K562 (cell line): ENCODE results near the gene KRT77. TPM values are rescaled to one million over a fixed set of nuclear protein-coding genes. Genes with fewer than 3 reads are reported as not detected.

Experiments
- ATAC-seq: fragments of 200-7000 bp; cut with Tn5 transposase; 3 replicates; pipeline ENCODE4 v1.9.1; 2020; ENCODE audit warnings: moderate library complexity
- BruUV-seq: library from RNA; stranded (reverse); fragments of 400-500 nt; replicated peaks from 2 replicates; lab custom pipeline; 2021; lab: Mats Ljungman, UMichigan
- CTCF ChIA-PET: fragments of 300-600 bp; formaldehyde crosslinking; extraction: SDS; loops from one replicate; lab custom pipeline; 2021; ENCODE audit warnings: low intra/inter-chr PET ratio; lab: Yijun Ruan, JAX
- POLR2A ChIA-PET: fragments of 300-600, 350-650 bp; sonication (Branson Sonifier 250); formaldehyde crosslinking; extraction: SDS; loops from one replicate; lab custom pipeline; 2021; ENCODE audit warnings: antibody characterized with exemption, inconsistent platforms; lab: Yijun Ruan, JAX
- DNase-seq, 4 experiments: peaks; one replicate each; pipeline versions ENCODE4 v3.0.0 to v3.0.0-alpha.2; 2011 to 2018; ENCODE audit warnings: low spot score in 3 of 4, mixed read lengths in 3 of 4; ENCODE audit errors: extremely low read depth in 1 of 4
- FAIRE-seq: peaks from 2 replicates; lab custom pipeline; 2011; peaks lifted over from hg19 to GRCh38; lab: Jason Lieb, UNC
- H2AFZ ChIP-seq: 2 replicates; pipeline ENCODE4 v1.6.0; 2011; ENCODE audit warnings: low read depth, low read length, control low read depth, inconsistent platforms
- H3K27ac ChIP-seq: fragments of 200-600 bp; 3 replicates; pipeline ENCODE4 v1.8.0; 2011; ENCODE audit warnings: low read depth, mild to moderate bottlenecking, control low read depth, inconsistent platforms, low read length, moderate library complexity, mixed read lengths; ENCODE audit errors: extremely low read depth
- H3K27me3 ChIP-seq, 2 experiments: fragments of 300-600 bp in 1 of 2; 2 replicates in 1 of 2; 3 replicates in 1 of 2; pipeline versions ENCODE4 v1.6.0 to v1.8.0; 2011; ENCODE audit warnings: inconsistent platforms in 2 of 2, low read length in 2 of 2, mild to moderate bottlenecking in 1 of 2, mixed read lengths in 1 of 2, moderate library complexity in 1 of 2; ENCODE audit not compliant: control insufficient read depth in 2 of 2, insufficient read depth in 2 of 2
- H3K36me3 ChIP-seq: fragments of 300-600 bp; 3 replicates; pipeline ENCODE4 v1.8.0; 2011; ENCODE audit warnings: mild to moderate bottlenecking, low read length, inconsistent platforms; ENCODE audit not compliant: control insufficient read depth, insufficient read depth
- H3K4me1 ChIP-seq, 2 experiments: fragments of 200-600 bp in 1 of 2; replicated peaks in 1 of 2; 2 replicates in 1 of 2; 3 replicates in 1 of 2; pipeline versions ENCODE4 v1.5.1 to v1.8.0; 2011; ENCODE audit warnings: inconsistent platforms in 2 of 2, low read length in 2 of 2, mild to moderate bottlenecking in 1 of 2, mixed read lengths in 1 of 2, moderate library complexity in 1 of 2; ENCODE audit not compliant: control insufficient read depth in 2 of 2, insufficient read depth in 2 of 2
- H3K4me2 ChIP-seq: 2 replicates; pipeline ENCODE4 v1.6.1; 2011; ENCODE audit warnings: low read length, control low read depth, inconsistent platforms, mixed read lengths; ENCODE audit not compliant: insufficient read depth
- H3K4me3 ChIP-seq: fragments of 200-600 bp; sonication (generic), shearing (Covaris generic); 2 replicates; pipeline ENCODE4 v1.5.1; 2016; ENCODE audit warnings: control low read depth, inconsistent platforms
- H3K79me2 ChIP-seq: fragments of 200-600 bp; 3 replicates; pipeline ENCODE4 v1.8.0; 2011; ENCODE audit warnings: low read length, inconsistent platforms; ENCODE audit not compliant: control insufficient read depth, insufficient read depth
- H3K9ac ChIP-seq, 2 experiments: 2 replicates each; pipeline versions ENCODE4 v1.6.0 to v1.6.1; 2011; ENCODE audit warnings: low read depth in 2 of 2, low read length in 2 of 2, control low read depth in 1 of 2, inconsistent platforms in 1 of 2, mild to moderate bottlenecking in 1 of 2, mixed read lengths in 1 of 2; ENCODE audit not compliant: insufficient read depth in 1 of 2
- H3K9me1 ChIP-seq: one replicate; pipeline ENCODE4 v1.6.0; 2011; ENCODE audit warnings: inconsistent platforms, mild to moderate bottlenecking, low read length, moderate library complexity; ENCODE audit not compliant: control insufficient read depth, insufficient read depth
- H3K9me3 ChIP-seq: replicated peaks from 2 replicates; pipeline ENCODE4 v1.5.1; 2011; ENCODE audit warnings: low read depth, low read length, inconsistent platforms; ENCODE audit not compliant: control insufficient read depth, insufficient read depth
- H4K20me1 ChIP-seq: replicated peaks from 2 replicates; pipeline ENCODE4 v1.6.1; 2011; ENCODE audit warnings: low read length, inconsistent platforms, mixed read lengths; ENCODE audit not compliant: control insufficient read depth, insufficient read depth
- EP300 ChIP-seq: IDR thresholded peaks from 2 replicates; pipeline ENCODE4 v1.6.1; 2012; ENCODE audit warnings: low read length, improper control_type of control experiment
- ETV5 ChIP-seq: sonication (generic); formaldehyde crosslinking; IDR thresholded peaks from 2 replicates; pipeline ENCODE4 v1.4.0; 2020; ENCODE audit warnings: low read depth, mild to moderate bottlenecking, missing genetic modification reagents
- HSF4 ChIP-seq: fragments of 250-450 bp; sonication (Bioruptor Pico); IDR thresholded peaks from 2 replicates; pipeline ENCODE4 v2.1.2; 2022; ENCODE audit warnings: mild to moderate bottlenecking, moderate library complexity, borderline replicate concordance
- NCOR1 ChIP-seq: fragments of 450-650 bp; IDR thresholded peaks from 2 replicates; pipeline ENCODE4 v1.6.1; 2016; ENCODE audit warnings: mild to moderate bottlenecking, moderate library complexity
- RBM17 ChIP-seq: fragments of 200-400 bp; formaldehyde crosslinking; IDR thresholded peaks from 2 replicates; pipeline ENCODE4 v1.6.1; 2017; ENCODE audit warnings: low read depth, mild to moderate bottlenecking, low read length, borderline replicate concordance
- SAFB2 ChIP-seq: fragments of 200-400 bp; formaldehyde crosslinking; IDR thresholded peaks from 2 replicates; pipeline ENCODE4 v1.6.1; 2018; ENCODE audit warnings: borderline replicate concordance, low read length, low read depth, moderate library complexity; ENCODE audit not compliant: severe bottlenecking
- SNIP1 ChIP-seq: fragments of 450-650 bp; IDR thresholded peaks from 2 replicates; pipeline ENCODE4 v1.7.1; 2017; ENCODE audit warnings: low read depth, mild to moderate bottlenecking
- ZBTB17 ChIP-seq: fragments of 450-650 bp; formaldehyde crosslinking; IDR thresholded peaks from 2 replicates; pipeline ENCODE4 v1.4.0; 2020; ENCODE audit warnings: mild to moderate bottlenecking
- ZNF134 ChIP-seq: fragments of 250-450 bp; sonication (Bioruptor Pico); conservative IDR thresholded peaks from 2 replicates; pipeline ENCODE4 v1.4.0; 2020
- WGBS: fragments of 100-300 bp; shearing (Covaris generic); methylation state at CpG from one replicate; pipeline ENCODE4 v1.1.6; 2016; ENCODE audit warnings: low coverage, mixed read lengths; ENCODE audit not compliant: insufficient coverage; ENCODE audit errors: missing lambda C conversion rate; 5-methylcytosine and 5-hydroxymethylcytosine counted together
- in situ Hi-C: fragments of 300-500 bp; cut with MboI; formaldehyde crosslinking; loops from 4 replicates; pipeline ENCODE4 v1.15.0; 2018; ENCODE audit warnings: inconsistent platforms, mixed read lengths
- intact Hi-C: fragments of 100-400 bp; cut with micrococcal nuclease; formaldehyde crosslinking; loops from 2 replicates; pipeline ENCODE4 v1.14.2; 2022
- polyA plus RNA-seq, 8 experiments: library from polyadenylated mRNA; depleted of rRNA in 4 of 8; stranded (reverse) in 5 of 8; unstranded in 3 of 8; fragments of >200 nt; fragmentation: Nextera tagmentation in 2 of 8; fragmentation: Illumina TruSeq in 1 of 8; extraction: Ambion mirVana in 2 of 8; extraction: Trizol in 1 of 8; gene quantifications; 2 replicates each; pipeline versions ENCODE4 v1.2.1 to v1.2.3, GENCODE V29; 2011 to 2014; ENCODE audit warnings: inconsistent platforms in 1 of 8, missing spikeins in 1 of 8
- total RNA-seq, 7 experiments: library from RNA; depleted of rRNA in 6 of 7; stranded (reverse); fragments of >200 nt in 6 of 7; fragmentation: Illumina TruSeq in 2 of 7; extraction: Trizol in 2 of 7; gene quantifications; 2 replicates each; pipeline versions ENCODE4 v1.2.1 to v1.2.3, GENCODE V29; 2011 to 2021; ENCODE audit warnings: low replicate concordance in 1 of 7
- TF ChIP-seq, protein P1 (sequence below): sonication (generic); formaldehyde crosslinking; IDR thresholded peaks from 2 replicates; pipeline ENCODE4 v1.8.0; 2023; ENCODE audit warnings: mild to moderate bottlenecking, missing genetic modification reagents
- TF ChIP-seq, protein P2 (sequence below): fragments of 250-450 bp; sonication (Bioruptor Pico); IDR thresholded peaks from 2 replicates; pipeline ENCODE4 v1.5.0; 2021
- TF ChIP-seq, protein P3 (sequence below): fragments of 450-650 bp; formaldehyde crosslinking; IDR thresholded peaks from 2 replicates; pipeline ENCODE4 v1.4.0; 2020; ENCODE audit warnings: mild to moderate bottlenecking, moderate library complexity
- TF ChIP-seq, protein P4 (sequence below): sonication (generic); IDR thresholded peaks from 2 replicates; pipeline ENCODE4 v1.6.1; 2016
- TF ChIP-seq, protein P5 (sequence below): fragments of 450-650 bp; formaldehyde crosslinking; IDR thresholded peaks from 2 replicates; pipeline ENCODE4 v1.4.0; 2020; ENCODE audit warnings: mild to moderate bottlenecking, mixed read lengths

Gene KRT77
- total and polyA plus RNA-seq, 9 of the 15 experiments (the other 6 are each of a cell fraction or from before 2014, with no cell fraction given): not detected

DNA sequence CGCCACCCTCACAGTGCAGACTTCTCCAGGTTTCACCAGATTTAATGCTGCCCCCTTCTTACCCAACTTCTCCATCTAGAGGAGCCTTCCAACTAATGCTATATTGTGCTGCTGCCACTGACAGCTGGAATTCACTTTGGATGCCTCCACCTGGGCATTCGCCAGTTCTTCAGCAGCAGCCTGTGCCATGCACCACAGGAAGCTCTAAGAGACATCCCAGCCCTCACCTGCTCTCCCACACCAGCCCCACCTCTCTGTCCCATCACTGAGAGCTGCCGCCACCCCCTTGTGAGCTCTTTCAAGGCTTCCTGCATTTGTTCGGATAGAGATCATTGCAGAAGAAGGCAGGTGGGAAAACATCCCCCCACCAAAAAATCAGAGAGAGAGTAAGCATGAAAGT lies 46.7 kb downstream of the KRT77 start:
- ChIA-PET POLR2A (interaction anchor here (0.9 to 1.0 kb wide), 2 partner anchors 12 to 25 kb away, joined by 3 read pairs; no protein-coding TSS in a partner anchor), CTCF (interaction anchor here (0.6 kb wide), 1 partner anchor 790 kb away, joined by 6 read pairs; no protein-coding TSS in a partner anchor)
- no peak overlapping the region for H3K4me3 ChIP-seq
- H3K79me2 ChIP-seq: no peaks in the 10 kb centered on the region
- H4K20me1 ChIP-seq: no peaks in the 10 kb centered on the region
- WGBS: 79% methylated on average over 4 of the region's 4 CpGs
- no peak overlapping the region for H3K27ac ChIP-seq
- ATAC-seq (no peak), DNase-seq (no peak), FAIRE-seq (no peak)
- H2AFZ ChIP-seq: 0 out of 2 replicates have a peak overlapping the region, but pooled peaks have one; percentile 69
- in situ Hi-C loops: no loop called here
- H3K9me3 ChIP-seq: no peaks in the 10 kb centered on the region
- H3K27me3 ChIP-seq: no peaks in the 10 kb centered on the region
- no TSS peak for BruUV-seq
- no peaks in the 10 kb centered on the region for H3K9me1 ChIP-seq
- H3K4me1 ChIP-seq: peaks cover 34 to 46% of the 10 kb centered on the region in 2 experiments
- H3K9ac ChIP-seq: no peak overlapping the region
- H3K4me2 ChIP-seq: no peak overlapping the region
- TF ChIP-seq HSF4 (CRISPR knock-in tag): no peak
- TF ChIP-seq, protein P1, sequence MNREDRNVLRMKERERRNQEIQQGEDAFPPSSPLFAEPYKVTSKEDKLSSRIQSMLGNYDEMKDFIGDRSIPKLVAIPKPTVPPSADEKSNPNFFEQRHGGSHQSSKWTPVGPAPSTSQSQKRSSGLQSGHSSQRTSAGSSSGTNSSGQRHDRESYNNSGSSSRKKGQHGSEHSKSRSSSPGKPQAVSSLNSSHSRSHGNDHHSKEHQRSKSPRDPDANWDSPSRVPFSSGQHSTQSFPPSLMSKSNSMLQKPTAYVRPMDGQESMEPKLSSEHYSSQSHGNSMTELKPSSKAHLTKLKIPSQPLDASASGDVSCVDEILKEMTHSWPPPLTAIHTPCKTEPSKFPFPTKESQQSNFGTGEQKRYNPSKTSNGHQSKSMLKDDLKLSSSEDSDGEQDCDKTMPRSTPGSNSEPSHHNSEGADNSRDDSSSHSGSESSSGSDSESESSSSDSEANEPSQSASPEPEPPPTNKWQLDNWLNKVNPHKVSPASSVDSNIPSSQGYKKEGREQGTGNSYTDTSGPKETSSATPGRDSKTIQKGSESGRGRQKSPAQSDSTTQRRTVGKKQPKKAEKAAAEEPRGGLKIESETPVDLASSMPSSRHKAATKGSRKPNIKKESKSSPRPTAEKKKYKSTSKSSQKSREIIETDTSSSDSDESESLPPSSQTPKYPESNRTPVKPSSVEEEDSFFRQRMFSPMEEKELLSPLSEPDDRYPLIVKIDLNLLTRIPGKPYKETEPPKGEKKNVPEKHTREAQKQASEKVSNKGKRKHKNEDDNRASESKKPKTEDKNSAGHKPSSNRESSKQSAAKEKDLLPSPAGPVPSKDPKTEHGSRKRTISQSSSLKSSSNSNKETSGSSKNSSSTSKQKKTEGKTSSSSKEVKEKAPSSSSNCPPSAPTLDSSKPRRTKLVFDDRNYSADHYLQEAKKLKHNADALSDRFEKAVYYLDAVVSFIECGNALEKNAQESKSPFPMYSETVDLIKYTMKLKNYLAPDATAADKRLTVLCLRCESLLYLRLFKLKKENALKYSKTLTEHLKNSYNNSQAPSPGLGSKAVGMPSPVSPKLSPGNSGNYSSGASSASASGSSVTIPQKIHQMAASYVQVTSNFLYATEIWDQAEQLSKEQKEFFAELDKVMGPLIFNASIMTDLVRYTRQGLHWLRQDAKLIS (CRISPR knock-in tag): no peak
- TF ChIP-seq SNIP1: no peak
- TF ChIP-seq ZBTB17 (CRISPR knock-in tag): no peak
- TF ChIP-seq, protein P2, sequence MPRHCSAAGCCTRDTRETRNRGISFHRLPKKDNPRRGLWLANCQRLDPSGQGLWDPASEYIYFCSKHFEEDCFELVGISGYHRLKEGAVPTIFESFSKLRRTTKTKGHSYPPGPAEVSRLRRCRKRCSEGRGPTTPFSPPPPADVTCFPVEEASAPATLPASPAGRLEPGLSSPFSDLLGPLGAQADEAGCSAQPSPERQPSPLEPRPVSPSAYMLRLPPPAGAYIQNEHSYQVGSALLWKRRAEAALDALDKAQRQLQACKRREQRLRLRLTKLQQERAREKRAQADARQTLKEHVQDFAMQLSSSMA (CRISPR knock-in tag): no peak
- TF ChIP-seq ETV5: no peak
- TF ChIP-seq, protein P3, sequence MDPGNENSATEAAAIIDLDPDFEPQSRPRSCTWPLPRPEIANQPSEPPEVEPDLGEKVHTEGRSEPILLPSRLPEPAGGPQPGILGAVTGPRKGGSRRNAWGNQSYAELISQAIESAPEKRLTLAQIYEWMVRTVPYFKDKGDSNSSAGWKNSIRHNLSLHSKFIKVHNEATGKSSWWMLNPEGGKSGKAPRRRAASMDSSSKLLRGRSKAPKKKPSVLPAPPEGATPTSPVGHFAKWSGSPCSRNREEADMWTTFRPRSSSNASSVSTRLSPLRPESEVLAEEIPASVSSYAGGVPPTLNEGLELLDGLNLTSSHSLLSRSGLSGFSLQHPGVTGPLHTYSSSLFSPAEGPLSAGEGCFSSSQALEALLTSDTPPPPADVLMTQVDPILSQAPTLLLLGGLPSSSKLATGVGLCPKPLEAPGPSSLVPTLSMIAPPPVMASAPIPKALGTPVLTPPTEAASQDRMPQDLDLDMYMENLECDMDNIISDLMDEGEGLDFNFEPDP (CRISPR knock-in tag): no peak
- TF ChIP-seq, protein P4, sequence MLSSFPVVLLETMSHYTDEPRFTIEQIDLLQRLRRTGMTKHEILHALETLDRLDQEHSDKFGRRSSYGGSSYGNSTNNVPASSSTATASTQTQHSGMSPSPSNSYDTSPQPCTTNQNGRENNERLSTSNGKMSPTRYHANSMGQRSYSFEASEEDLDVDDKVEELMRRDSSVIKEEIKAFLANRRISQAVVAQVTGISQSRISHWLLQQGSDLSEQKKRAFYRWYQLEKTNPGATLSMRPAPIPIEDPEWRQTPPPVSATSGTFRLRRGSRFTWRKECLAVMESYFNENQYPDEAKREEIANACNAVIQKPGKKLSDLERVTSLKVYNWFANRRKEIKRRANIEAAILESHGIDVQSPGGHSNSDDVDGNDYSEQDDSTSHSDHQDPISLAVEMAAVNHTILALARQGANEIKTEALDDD: no peak
- no peak for TF ChIP-seq RBM17
- no peak for TF ChIP-seq NCOR1
- no peak for TF ChIP-seq SAFB2
- TF ChIP-seq, protein P5, sequence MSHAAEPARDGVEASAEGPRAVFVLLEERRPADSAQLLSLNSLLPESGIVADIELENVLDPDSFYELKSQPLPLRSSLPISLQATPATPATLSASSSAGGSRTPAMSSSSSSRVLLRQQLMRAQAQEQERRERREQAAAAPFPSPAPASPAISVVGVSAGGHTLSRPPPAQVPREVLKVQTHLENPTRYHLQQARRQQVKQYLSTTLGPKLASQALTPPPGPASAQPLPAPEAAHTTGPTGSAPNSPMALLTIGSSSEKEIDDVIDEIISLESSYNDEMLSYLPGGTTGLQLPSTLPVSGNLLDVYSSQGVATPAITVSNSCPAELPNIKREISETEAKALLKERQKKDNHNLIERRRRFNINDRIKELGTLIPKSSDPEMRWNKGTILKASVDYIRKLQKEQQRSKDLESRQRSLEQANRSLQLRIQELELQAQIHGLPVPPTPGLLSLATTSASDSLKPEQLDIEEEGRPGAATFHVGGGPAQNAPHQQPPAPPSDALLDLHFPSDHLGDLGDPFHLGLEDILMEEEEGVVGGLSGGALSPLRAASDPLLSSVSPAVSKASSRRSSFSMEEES (CRISPR knock-in tag): no peak
- TF ChIP-seq ZNF134 (CRISPR knock-in tag): no peak
- no peak for TF ChIP-seq EP300
- TF ChIP-seq, all 486 proteins: peak for 0
- no peaks in the 10 kb centered on the region for H3K36me3 ChIP-seq
- intact Hi-C loops: no loop called here
